T-cell (primary cell): ENCODE measurements around the gene JPT2. TPM values are rescaled to one million over a fixed set of nuclear protein-coding genes. Genes with fewer than 3 reads are reported as not detected.

ENCODE experiments used
- ATAC-seq, 4 experiments: fragments of 200-7000 bp in 3 of 4; fragments of 150-1000 bp in 1 of 4; cut with Tn5 transposase; replicated peaks in 1 of 4; 1 replicate in 3 of 4; 2 replicates in 1 of 4; pipeline ENCODE4 v1.10.0; 2021; ENCODE audit warnings: moderate library complexity in 3 of 4, mild to moderate bottlenecking in 2 of 4, moderate number of reproducible peaks in 1 of 4
- CTCF ChIA-PET, 2 donors: fragments of 300-600 bp; sonication (Branson Sonifier 250); formaldehyde crosslinking; loops; one replicate each; lab custom pipeline; 2022; ENCODE audit warnings: antibody characterized with exemption in 2 of 2; lab: Charles Lee
- POLR2A ChIA-PET, 2 donors: fragments of 300-600 bp; sonication (Branson Sonifier 250); formaldehyde crosslinking; loops; one replicate each; lab custom pipeline; 2022; ENCODE audit warnings: antibody characterized with exemption in 2 of 2; lab: Charles Lee
- DNase-seq, 35 experiments: peaks; one replicate each; pipeline versions ENCODE4 v3.0.0 to v3.0.0-alpha.2; 2013 to 2023
- H3K27ac ChIP-seq: one replicate; pipeline ENCODE4 v1.5.1; 2013; ENCODE audit warnings: low read length
- H3K27me3 ChIP-seq, 2 experiments: replicated peaks in 1 of 2; 1 replicate in 1 of 2; 2 replicates in 1 of 2; pipeline versions ENCODE4 v1.6.1 to v1.7.0; 2013; ENCODE audit warnings: low read length in 1 of 2, mixed read lengths in 1 of 2; ENCODE audit not compliant: control insufficient read depth in 2 of 2, insufficient read depth in 2 of 2; ENCODE audit errors: extremely low read depth in 1 of 2
- H3K36me3 ChIP-seq, 2 donors: 1 replicate in 1 of 2; 2 replicates in 1 of 2; pipeline versions ENCODE4 v1.6.1 to v1.7.0; 2013; ENCODE audit warnings: low read length in 1 of 2; ENCODE audit not compliant: control insufficient read depth in 2 of 2, insufficient read depth in 1 of 2; ENCODE audit errors: extremely low read depth in 1 of 2
- H3K4me1 ChIP-seq, 2 experiments: 1 replicate in 1 of 2; 2 replicates in 1 of 2; pipeline versions ENCODE4 v1.6.1 to v1.7.0; 2013; ENCODE audit warnings: low read length in 2 of 2, mixed read lengths in 1 of 2; ENCODE audit not compliant: insufficient read depth in 2 of 2, control insufficient read depth in 1 of 2; ENCODE audit errors: extremely low read depth in 1 of 2
- H3K4me3 ChIP-seq, 2 donors: 1 replicate in 1 of 2; 2 replicates in 1 of 2; pipeline versions ENCODE4 v1.5.1 to v1.7.0; 2013; ENCODE audit warnings: mild to moderate bottlenecking in 2 of 2, low read length in 1 of 2, moderate library complexity in 1 of 2; ENCODE audit not compliant: control insufficient read depth in 1 of 2; ENCODE audit errors: extremely low read depth in 1 of 2
- H3K9me3 ChIP-seq: 2 replicates; pipeline ENCODE4 v1.7.0; 2013
- H3K27ac Mint-ChIP-seq, 2 donors: one replicate each; pipeline ENCODE4 v1.8.0; 2020 to 2021; ENCODE audit warnings: mild to moderate bottlenecking in 2 of 2, mixed read lengths in 2 of 2
- H3K27me3 Mint-ChIP-seq, 2 donors: one replicate each; pipeline ENCODE4 v1.8.0; 2021 to 2022; ENCODE audit warnings: mixed read lengths in 2 of 2
- H3K36me3 Mint-ChIP-seq: one replicate; pipeline ENCODE4 v1.8.0; 2021; ENCODE audit warnings: mixed read lengths
- H3K4me1 Mint-ChIP-seq, 3 donors: one replicate each; pipeline ENCODE4 v1.8.0; 2020 to 2022; ENCODE audit warnings: mixed read lengths in 3 of 3, mild to moderate bottlenecking in 1 of 3
- H3K4me3 Mint-ChIP-seq, 3 donors: one replicate each; pipeline ENCODE4 v1.8.0; 2020 to 2022; ENCODE audit warnings: mild to moderate bottlenecking in 3 of 3, mixed read lengths in 3 of 3, moderate library complexity in 3 of 3
- H3K9me3 Mint-ChIP-seq, 3 donors: one replicate each; pipeline ENCODE4 v1.8.0; 2020 to 2022; ENCODE audit warnings: mixed read lengths in 3 of 3
- WGBS: methylation state at CpG from one replicate; pipeline ENCODE4 v1.1.5; 2013; ENCODE audit warnings: missing lambda C conversion rate; ENCODE audit not compliant: insufficient coverage; 5-methylcytosine and 5-hydroxymethylcytosine counted together
- total RNA-seq, 35 experiments: library from RNA in 6 of 35; stranded (reverse) in 6 of 35; fragments of 120-200 nt in 1 of 35; gene quantifications; one replicate each; pipeline versions ENCODE4 v1.2.1 to v1.2.4 and lab custom pipeline; 2013 to 2026

The JPT2 gene
- total RNA-seq, 5 donors from 2014 or later (not counting 1 experiment from before 2014, with no cell fraction given), result 13.8 to 51.1 (median 41.3) TPM

DNA sequence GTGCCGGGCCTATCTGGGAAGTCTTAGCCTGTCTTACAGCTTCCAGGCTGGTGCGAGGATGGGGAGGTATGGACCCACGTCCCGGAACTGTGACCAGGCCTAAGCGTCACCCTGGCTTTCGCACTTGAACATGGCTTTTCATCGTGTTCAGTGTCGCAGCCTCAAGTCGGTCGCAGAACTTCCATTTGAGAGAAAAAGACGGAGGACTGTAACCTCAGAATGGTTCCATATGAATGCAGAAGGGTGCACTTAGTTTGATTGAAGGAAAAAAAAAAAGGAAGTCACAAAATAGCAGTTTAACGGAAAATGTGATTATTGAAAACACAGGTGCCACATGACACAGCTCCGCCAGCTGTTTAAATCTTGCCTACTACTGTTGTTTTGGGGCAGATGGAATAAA is 30.2 kb upstream of the JPT2 start:
- Histone ChIP-seq H3K4me3 (no peak overlapping the region), H3K27ac (no peak overlapping the region), H3K9me3 (no peaks in the 10 kb centered on the region), H3K27me3 (no peaks in the 10 kb centered on the region), H3K36me3 (peaks cover 15 to 42% of the 10 kb centered on the region in 2 donors), H3K4me1 (peaks cover 0 to 7% of the 10 kb centered on the region in 2 experiments)
- Mint-ChIP-seq H3K27me3 (no peaks in the 10 kb centered on the region), H3K36me3 (peaks cover 54% of the 10 kb centered on the region), H3K4me1 (peaks cover 16 to 33% (median 24%) of the 10 kb centered on the region in 3 donors), H3K9me3 (no peaks in the 10 kb centered on the region), H3K27ac (peak overlapping the region in 1 of 2 donors; percentile 71), H3K4me3 (no peak overlapping the region)
- ChIA-PET POLR2A (interaction anchor here in 1 of 2 donors (0.6 kb wide), 1 partner anchor 1410 kb away, joined by 11 read pairs; no protein-coding TSS in a partner anchor), CTCF (no interaction called here)
- DNase-seq, result no peak
- ATAC-seq, result no peak
- 79% methylated on average over 13 of the region's 13 CpGs for WGBS

DNA sequence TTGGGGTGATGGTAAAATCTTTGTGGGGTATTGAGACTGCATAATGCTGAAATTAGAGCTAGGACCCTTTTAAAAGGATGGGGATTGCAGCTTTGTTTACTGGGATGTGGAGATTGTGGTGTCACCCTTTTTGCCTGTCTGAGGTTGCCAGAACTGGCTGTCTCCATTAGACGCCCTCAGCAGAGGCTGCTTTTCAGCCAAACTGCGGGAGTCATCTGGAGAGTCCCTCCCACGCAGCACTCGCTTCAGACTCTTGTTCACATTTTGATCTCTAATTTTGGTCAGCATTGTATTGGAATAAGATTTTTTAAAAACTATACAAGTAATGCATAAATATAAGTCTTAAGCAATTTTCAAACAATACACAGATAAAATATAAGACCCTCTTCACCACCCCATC is 27.9 kb upstream of the JPT2 start:
- ChIA-PET POLR2A (no interaction called here), CTCF (interaction anchor here in 1 of 2 donors (0.7 kb wide), 1 partner anchor 221 kb away, joined by 6 read pairs; no protein-coding TSS in a partner anchor)
- peaks cover 16 to 27% (median 16%) of the 10 kb centered on the region in 3 donors for H3K4me1 Mint-ChIP-seq
- Histone ChIP-seq H3K27me3 (no peaks in the 10 kb centered on the region), H3K4me3 (no peak overlapping the region), H3K9me3 (no peaks in the 10 kb centered on the region), H3K27ac (no peak overlapping the region), H3K4me1 (peaks cover 0 to 5% of the 10 kb centered on the region in 2 experiments), H3K36me3 (peaks cover 8 to 41% of the 10 kb centered on the region in 2 donors)
- H3K27ac Mint-ChIP-seq, result no peak overlapping the region
- no peak for ATAC-seq
- DNase-seq, result no peak
- H3K36me3 Mint-ChIP-seq, result peaks cover 55% of the 10 kb centered on the region
- H3K4me3 Mint-ChIP-seq, result no peak overlapping the region
- no peaks in the 10 kb centered on the region for H3K9me3 Mint-ChIP-seq
- 50% methylated on average over 1 of the region's 4 CpGs for WGBS
- H3K27me3 Mint-ChIP-seq, result no peaks in the 10 kb centered on the region

DNA sequence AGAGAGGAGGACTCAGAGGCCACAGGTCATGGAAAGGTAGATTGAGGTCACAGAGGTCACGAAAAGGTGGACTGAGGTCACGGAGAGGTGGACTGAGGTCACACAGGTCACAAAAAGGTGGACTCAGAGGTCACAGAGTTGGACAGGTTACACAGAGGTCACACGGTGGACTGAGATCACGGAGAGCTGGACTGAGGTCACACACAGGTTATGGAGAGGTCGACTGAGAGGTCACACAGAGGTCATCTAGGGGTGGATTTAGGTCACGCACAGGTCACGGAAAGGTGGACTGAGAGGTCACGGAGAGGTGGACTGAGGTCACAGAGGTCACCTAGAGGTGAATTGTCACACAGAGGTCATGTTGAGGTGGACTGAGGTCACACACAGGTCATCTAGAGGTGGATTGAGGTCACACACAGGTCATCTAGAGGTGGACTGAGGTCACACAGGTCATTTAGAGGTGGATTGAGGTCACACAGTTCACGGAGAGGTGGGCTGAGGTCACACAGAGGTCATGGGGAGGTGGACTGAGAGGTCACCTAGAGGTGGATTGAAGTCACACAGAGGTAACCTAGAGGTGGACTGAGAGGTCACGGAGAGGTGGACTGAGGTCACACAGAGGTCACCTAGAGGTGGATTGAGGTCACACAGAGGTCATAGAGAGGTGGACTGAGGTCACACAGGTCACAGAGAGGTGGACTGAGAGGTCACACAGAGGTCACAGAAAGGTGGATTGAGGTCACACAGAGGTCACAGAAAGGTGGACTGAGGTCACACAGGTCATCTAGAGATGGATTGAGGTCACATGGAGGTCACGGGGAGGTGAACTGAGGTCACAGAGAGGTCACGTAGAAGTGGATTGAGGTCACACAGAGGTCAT is 26.7 kb upstream of the JPT2 start:
- ATAC-seq (no peak), DNase-seq (no peak)
- Histone ChIP-seq H3K36me3 (peaks cover 13 to 45% of the 10 kb centered on the region in 2 donors), H3K27me3 (no peaks in the 10 kb centered on the region), H3K4me3 (no peak overlapping the region), H3K9me3 (no peaks in the 10 kb centered on the region), H3K27ac (no peak overlapping the region), H3K4me1 (no peaks in the 10 kb centered on the region)
- no peak overlapping the region for H3K4me3 Mint-ChIP-seq
- H3K4me1 Mint-ChIP-seq, result peaks cover 5 to 16% (median 10%) of the 10 kb centered on the region in 3 donors
- CTCF ChIA-PET, result no interaction called here
- H3K36me3 Mint-ChIP-seq, result peaks cover 51% of the 10 kb centered on the region
- WGBS, result 95% methylated on average over 12 of the region's 12 CpGs
- H3K9me3 Mint-ChIP-seq, result no peaks in the 10 kb centered on the region
- POLR2A ChIA-PET, result interaction anchor here in 1 of 2 donors (0.7 kb wide), 1 partner anchor 65 kb away, joined by 10 read pairs; no protein-coding TSS in a partner anchor
- peak overlapping the region in 1 of 2 donors; percentile 28 for H3K27ac Mint-ChIP-seq
- H3K27me3 Mint-ChIP-seq, result no peaks in the 10 kb centered on the region

DNA sequence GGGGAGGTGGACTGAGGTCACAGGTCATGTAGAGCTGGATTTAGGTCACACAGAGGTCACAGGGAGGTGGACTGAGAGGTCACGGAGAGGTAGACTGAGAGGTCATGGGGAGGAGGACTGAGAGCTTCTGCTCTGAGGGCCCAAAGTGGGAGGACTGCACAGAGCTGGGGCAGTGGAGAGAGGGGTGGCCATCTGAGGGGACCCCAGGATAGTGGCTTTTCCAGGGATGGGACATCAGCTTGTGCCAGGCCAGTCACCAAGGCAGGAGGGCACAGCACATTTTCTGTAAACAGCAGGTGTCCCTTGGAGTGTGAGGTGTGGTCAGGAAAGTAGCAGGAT is 26.1 kb upstream of the JPT2 start:
- H3K36me3 Mint-ChIP-seq, result peaks cover 46% of the 10 kb centered on the region
- H3K4me3 Mint-ChIP-seq, result no peak overlapping the region
- Histone ChIP-seq H3K27me3 (no peaks in the 10 kb centered on the region), H3K4me1 (no peaks in the 10 kb centered on the region), H3K36me3 (peaks cover 13 to 47% of the 10 kb centered on the region in 2 donors), H3K27ac (no peak overlapping the region), H3K4me3 (no peak overlapping the region), H3K9me3 (no peaks in the 10 kb centered on the region)
- no peak for DNase-seq
- ChIA-PET CTCF (no interaction called here), POLR2A (interaction anchor here (0.6 to 0.7 kb wide), 2 partner anchors 25 to 66 kb away, joined by 3 to 10 read pairs; no protein-coding TSS in a partner anchor)
- no peak for ATAC-seq
- H3K4me1 Mint-ChIP-seq, result peaks cover 0 to 10% (median 4%) of the 10 kb centered on the region in 3 donors
- H3K27ac Mint-ChIP-seq, result no peak overlapping the region
- no peaks in the 10 kb centered on the region for H3K9me3 Mint-ChIP-seq
- WGBS, result 90% methylated on average over 1 of the region's 1 CpG
- no peaks in the 10 kb centered on the region for H3K27me3 Mint-ChIP-seq

DNA sequence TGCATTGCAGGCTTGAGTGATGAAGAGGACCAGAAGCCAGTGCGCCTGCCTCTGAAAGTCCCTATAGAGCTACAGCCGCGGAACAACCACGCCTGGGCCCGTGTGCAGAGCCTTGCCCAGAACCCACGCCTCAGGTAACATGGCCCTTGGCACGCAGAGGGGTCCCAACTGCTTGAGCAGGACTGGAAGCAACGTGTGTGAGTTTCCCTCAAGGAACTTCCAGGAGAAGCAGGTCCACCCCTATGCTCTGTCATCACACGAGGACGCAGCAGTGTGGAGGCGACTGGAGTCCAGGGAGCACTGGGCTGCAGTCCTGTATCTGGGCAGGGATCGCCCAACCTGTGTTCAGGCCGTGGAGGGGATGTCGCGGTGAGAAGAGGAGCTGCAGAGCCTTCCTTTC is 25.1 kb upstream of the JPT2 start:
- no peaks in the 10 kb centered on the region for H3K9me3 Mint-ChIP-seq
- H3K36me3 Mint-ChIP-seq, result peaks cover 42% of the 10 kb centered on the region
- WGBS, result 98% methylated on average over 14 of the region's 15 CpGs
- H3K27me3 ChIP-seq, result no peaks in the 10 kb centered on the region
- DNase-seq, result no peak
- POLR2A ChIA-PET, result no interaction called here
- H3K27me3 Mint-ChIP-seq, result no peaks in the 10 kb centered on the region
- no peak overlapping the region for H3K27ac ChIP-seq
- no peak overlapping the region for H3K27ac Mint-ChIP-seq
- no peaks in the 10 kb centered on the region for H3K9me3 ChIP-seq
- peaks cover 13 to 49% of the 10 kb centered on the region in 2 donors for H3K36me3 ChIP-seq
- no peaks in the 10 kb centered on the region for H3K4me1 ChIP-seq
- no peak for ATAC-seq
- H3K4me3 ChIP-seq, result no peak overlapping the region
- H3K4me3 Mint-ChIP-seq, result no peak overlapping the region
- CTCF ChIA-PET, result no interaction called here
- peaks cover 0 to 6% (median 4%) of the 10 kb centered on the region in 3 donors for H3K4me1 Mint-ChIP-seq

DNA sequence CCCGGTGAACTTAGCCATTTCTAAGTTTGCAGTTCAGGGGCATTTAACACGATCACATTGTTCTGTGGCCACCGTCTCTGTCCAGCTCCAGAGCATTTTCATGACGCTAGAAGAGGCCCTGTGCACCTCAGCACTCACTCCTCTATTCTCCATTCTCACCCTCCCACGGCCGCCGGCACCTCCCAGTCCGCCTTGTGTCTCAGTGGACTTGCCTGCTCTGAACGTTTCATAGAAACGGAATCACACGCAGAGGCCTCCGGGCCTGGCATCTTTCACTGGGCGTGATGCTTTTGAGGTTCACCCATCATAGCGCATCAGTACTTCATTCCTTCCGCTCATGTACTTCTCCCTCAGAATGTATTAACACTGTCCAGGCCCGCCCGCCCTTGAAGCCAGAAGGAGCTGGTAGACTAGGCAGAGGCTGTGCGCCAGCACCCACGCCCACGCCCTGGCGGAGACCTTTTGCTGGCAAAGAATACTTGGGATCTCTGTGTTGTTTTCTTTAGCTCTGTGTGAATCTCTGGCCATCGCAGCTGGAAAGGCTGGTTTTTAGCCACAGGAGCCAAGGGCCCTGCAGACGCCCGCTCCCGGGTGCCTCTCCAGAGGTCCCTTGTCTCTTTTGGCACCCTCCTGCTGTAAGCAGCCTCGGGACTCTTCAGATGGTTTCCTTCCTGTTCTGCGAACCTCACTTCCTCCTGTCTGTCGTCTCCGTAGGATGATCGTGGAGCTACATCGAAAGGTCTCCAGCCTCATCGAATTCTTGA is 23.4 kb upstream of the JPT2 start:
- WGBS, result 92% methylated on average over 31 of the region's 32 CpGs
- H3K36me3 ChIP-seq, result peaks cover 17 to 52% of the 10 kb centered on the region in 2 donors

More for the DNA sequence above, 23.4 kb upstream of the JPT2 start:
- Histone ChIP-seq H3K4me3 (no peak overlapping the region), H3K4me1 (no peaks in the 10 kb centered on the region), H3K9me3 (no peaks in the 10 kb centered on the region), H3K27me3 (no peaks in the 10 kb centered on the region), H3K27ac (no peak overlapping the region)
- Mint-ChIP-seq H3K27ac (no peak overlapping the region), H3K4me3 (no peak overlapping the region), H3K36me3 (peaks cover 37% of the 10 kb centered on the region), H3K9me3 (no peaks in the 10 kb centered on the region), H3K4me1 (peaks cover 0 to 4% (median 0%) of the 10 kb centered on the region in 3 donors), H3K27me3 (no peaks in the 10 kb centered on the region)
- ATAC-seq (no peak), DNase-seq (no peak)
- CTCF ChIA-PET, result no interaction called here
- POLR2A ChIA-PET, result no interaction called here
